ENCODE data around the gene MOB4. TPM values are rescaled to one million over a fixed set of nuclear protein-coding genes. Genes with fewer than 3 reads are reported as not detected.

The MOB4 gene
- polyA plus RNA-seq, 1 experiment, result 20.3 TPM

DNA sequence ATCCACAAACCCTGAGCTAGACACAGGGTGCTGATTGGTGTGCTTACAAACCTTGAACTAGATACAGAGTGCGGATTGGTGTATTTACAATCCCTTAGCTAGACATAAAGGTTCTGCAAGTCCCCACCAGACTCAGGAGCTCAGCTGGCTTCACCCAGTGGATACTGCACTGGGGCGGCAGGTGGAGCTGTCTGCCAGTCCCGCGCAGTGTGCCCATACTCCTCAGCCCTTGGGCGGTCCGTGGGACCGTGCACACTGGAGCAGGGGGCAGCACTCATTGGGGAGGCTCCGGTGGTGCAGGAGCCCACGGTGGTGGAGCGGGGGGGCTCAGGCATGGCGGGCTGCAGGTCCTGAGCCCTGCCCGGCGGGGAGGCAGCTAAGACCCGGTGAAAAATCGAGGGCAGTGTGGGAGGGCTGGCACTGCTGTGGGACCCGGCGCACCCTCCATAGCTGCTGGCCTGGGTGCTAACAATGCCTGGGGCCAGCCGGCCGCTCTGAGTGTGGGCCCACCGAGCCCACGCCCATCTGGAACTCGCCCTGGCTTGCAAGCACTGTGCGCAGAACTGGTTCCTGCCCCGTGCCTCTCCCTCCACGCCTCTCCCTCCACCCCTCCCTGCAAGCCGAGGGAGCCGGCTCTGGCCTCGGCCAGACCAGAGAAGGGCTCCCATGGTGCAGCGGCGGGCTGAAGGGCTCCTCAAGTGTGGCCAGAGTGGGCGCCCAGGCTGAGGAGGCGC, 75.6 kb downstream of the MOB4 start:
- H3K36me3 ChIP-seq (ENCODE audit: control insufficient read depth, insufficient read depth, low read length), result no peaks in the 10 kb centered on the region
- no peak for DNase-seq (ENCODE audit: low read depth)
- POLR2A ChIA-PET, result no interaction called here
- TF ChIP-seq, protein P1, sequence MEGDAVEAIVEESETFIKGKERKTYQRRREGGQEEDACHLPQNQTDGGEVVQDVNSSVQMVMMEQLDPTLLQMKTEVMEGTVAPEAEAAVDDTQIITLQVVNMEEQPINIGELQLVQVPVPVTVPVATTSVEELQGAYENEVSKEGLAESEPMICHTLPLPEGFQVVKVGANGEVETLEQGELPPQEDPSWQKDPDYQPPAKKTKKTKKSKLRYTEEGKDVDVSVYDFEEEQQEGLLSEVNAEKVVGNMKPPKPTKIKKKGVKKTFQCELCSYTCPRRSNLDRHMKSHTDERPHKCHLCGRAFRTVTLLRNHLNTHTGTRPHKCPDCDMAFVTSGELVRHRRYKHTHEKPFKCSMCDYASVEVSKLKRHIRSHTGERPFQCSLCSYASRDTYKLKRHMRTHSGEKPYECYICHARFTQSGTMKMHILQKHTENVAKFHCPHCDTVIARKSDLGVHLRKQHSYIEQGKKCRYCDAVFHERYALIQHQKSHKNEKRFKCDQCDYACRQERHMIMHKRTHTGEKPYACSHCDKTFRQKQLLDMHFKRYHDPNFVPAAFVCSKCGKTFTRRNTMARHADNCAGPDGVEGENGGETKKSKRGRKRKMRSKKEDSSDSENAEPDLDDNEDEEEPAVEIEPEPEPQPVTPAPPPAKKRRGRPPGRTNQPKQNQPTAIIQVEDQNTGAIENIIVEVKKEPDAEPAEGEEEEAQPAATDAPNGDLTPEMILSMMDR (IDR thresholded peaks at IDR 0.05; ENCODE audit: insufficient read depth, low read depth, low read length), result no peak
- CTCF ChIA-PET, result no interaction called here
- no peak overlapping the region for H3K4me3 ChIP-seq (ENCODE audit: low read depth, low read length)
- H3K27me3 ChIP-seq (ENCODE audit: control insufficient read depth, insufficient read depth, low read length), result no peaks in the 10 kb centered on the region

DNA sequence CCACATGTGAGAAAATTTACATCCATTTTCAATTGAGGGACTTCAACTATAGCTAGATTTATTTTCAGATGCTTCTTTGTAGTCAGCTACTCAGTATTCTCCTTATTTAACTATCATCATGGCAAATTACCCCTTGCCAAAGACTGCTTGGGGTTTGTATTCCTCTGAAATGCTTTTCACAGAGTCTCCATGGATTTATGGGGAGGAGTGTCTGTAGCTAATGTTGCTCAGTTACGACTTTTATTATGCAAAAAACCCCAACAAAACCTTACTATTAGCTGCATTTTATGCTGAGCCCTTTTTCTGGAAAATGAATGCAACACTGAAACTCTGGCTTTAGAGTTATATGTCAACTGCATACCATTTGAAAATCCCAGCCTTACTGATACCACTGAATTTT, 80.9 kb downstream of the MOB4 start:
- H3K27me3 ChIP-seq (ENCODE audit: control insufficient read depth, insufficient read depth, low read length), result no peaks in the 10 kb centered on the region
- TF ChIP-seq, protein P1 (IDR thresholded peaks at IDR 0.05; ENCODE audit: insufficient read depth, low read depth, low read length), result no peak
- DNase-seq (ENCODE audit: low read depth), result no peak
- no peaks in the 10 kb centered on the region for H3K36me3 ChIP-seq (ENCODE audit: control insufficient read depth, insufficient read depth, low read length)
- ChIA-PET CTCF (no interaction called here), POLR2A (no interaction called here)
- H3K4me3 ChIP-seq (ENCODE audit: low read depth, low read length), result no peak overlapping the region

DNA sequence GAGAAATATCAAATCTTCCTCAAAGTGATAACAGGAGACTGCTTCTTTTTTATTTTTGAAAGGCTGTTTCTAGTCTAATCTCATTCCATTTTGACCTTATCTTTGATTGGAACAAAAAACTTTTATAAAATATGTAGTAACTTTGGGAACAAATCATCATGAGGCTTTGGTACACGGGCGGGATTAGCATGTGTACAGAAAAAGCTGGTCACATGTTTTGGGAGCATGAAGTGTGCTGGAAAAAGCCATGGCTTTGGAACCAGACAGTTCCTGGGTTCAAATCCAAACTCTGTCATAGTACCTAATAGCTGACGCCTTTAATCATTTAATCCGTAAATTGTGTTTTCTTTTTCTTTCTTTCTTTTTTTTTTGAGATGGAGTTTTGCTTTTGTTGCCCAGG, 81.3 kb downstream of the MOB4 start:
- Histone ChIP-seq H3K27me3 (ENCODE audit: control insufficient read depth, insufficient read depth, low read length) (no peaks in the 10 kb centered on the region), H3K4me3 (ENCODE audit: low read depth, low read length) (no peak overlapping the region), H3K36me3 (ENCODE audit: control insufficient read depth, insufficient read depth, low read length) (no peaks in the 10 kb centered on the region)
- ChIA-PET POLR2A (no interaction called here), CTCF (no interaction called here)
- no peak for DNase-seq (ENCODE audit: low read depth)
- TF ChIP-seq, protein P1 (IDR thresholded peaks at IDR 0.05; ENCODE audit: insufficient read depth, low read depth, low read length), result no peak

DNA sequence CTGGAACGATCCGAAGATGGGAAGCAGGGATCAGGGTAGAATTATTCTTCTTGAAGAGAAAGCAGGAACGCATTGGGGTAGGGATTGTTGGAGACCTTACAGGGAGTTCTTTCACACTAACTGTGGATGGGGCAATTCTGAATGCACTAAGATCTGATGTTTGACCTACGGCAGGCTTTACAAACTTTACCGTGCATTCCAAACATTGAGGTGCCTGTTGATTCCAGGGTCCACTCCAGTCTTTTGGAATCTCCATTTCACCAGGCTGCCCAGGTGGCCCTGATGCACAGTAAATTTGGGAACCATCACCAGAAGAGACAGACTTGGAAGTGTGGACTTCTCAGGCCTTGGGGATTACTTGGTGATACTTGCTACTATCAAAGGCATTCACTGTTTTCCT, 82.6 kb downstream of the MOB4 start:
- Histone ChIP-seq H3K4me3 (ENCODE audit: low read depth, low read length) (no peak overlapping the region), H3K27me3 (ENCODE audit: control insufficient read depth, insufficient read depth, low read length) (no peaks in the 10 kb centered on the region), H3K36me3 (ENCODE audit: control insufficient read depth, insufficient read depth, low read length) (no peaks in the 10 kb centered on the region)
- POLR2A ChIA-PET, result no interaction called here
- no peak for DNase-seq (ENCODE audit: low read depth)
- CTCF ChIA-PET, result interaction anchor here (0.5 to 1.5 kb wide), 2 partner anchors 15 to 154 kb away, joined by 3 to 4 read pairs; no protein-coding TSS in a partner anchor
- TF ChIP-seq, protein P1 (IDR thresholded peaks at IDR 0.05; ENCODE audit: insufficient read depth, low read depth, low read length), result no peak

DNA sequence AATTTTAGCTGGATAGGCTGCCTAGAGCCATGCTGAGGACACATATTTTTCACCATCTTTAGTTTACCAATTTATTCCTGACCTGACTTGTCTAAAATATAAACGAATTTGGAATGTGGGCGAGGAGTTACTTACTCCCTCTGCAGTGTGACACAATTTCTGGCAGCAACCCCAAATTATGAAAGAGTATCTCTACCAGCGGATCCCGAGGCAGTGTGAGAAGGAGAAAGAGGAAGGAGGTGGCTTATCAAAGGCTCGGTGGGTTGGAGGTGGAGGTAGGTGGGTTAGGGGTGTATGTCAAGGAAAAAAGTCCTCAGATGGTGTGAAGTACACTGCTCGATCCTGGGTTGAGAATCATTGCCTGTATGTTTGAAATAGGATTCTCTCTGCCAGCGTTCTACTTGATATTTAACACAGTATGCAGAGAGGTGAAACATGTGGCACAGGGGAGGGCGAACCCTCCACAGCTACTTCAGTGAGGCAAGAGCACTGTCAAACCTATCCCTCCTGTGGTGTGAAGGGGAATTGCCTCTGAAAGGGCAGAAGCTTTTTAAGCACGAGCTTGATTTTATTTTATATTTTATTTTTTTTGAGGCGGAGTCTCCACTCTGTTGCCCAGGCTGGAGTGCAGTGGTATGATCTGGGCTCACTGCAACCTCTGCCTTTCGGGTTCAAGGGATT, 83.6 kb downstream of the MOB4 start:
- ChIA-PET CTCF (interaction anchor here (0.5 to 1.5 kb wide), 4 partner anchors 11 to 155 kb away, joined by 3 to 4 read pairs (median 4); no protein-coding TSS in a partner anchor), POLR2A (no interaction called here)
- no peaks in the 10 kb centered on the region for H3K27me3 ChIP-seq (ENCODE audit: control insufficient read depth, insufficient read depth, low read length)
- no peak for DNase-seq (ENCODE audit: low read depth)
- H3K36me3 ChIP-seq (ENCODE audit: control insufficient read depth, insufficient read depth, low read length), result no peaks in the 10 kb centered on the region
- TF ChIP-seq, protein P1 (IDR thresholded peaks at IDR 0.05; ENCODE audit: insufficient read depth, low read depth, low read length), result peak; percentile 37
- no peak overlapping the region for H3K4me3 ChIP-seq (ENCODE audit: low read depth, low read length)

Data from BJ (cell line).